H1 (cell line): ENCODE data around the gene MCM5. TPM values are rescaled to one million over a fixed set of nuclear protein-coding genes. Genes with fewer than 3 reads are reported as not detected.

Source experiments
- CEBPB ChIP-seq: IDR thresholded peaks from 2 replicates; pipeline ENCODE4 v1.6.1; 2012; ENCODE audit warnings: low read depth, low read length
- CHD7 ChIP-seq: fragments of 300-600 bp; sonication (generic); IDR thresholded peaks from 2 replicates; pipeline ENCODE4 v1.7.1; 2012; ENCODE audit warnings: low read length, moderate library complexity, mild to moderate bottlenecking, inconsistent platforms; ENCODE audit not compliant: insufficient replicate concordance
- KDM5A ChIP-seq: fragments of 200-600 bp; IDR thresholded peaks from 2 replicates; pipeline ENCODE4 v1.7.1; 2012; ENCODE audit warnings: mild to moderate bottlenecking, low read length, inconsistent platforms, mixed read lengths
- polyA plus RNA-seq, 7 experiments: library from polyadenylated mRNA; depleted of rRNA in 3 of 7; stranded (reverse) in 5 of 7; unstranded in 2 of 7; fragments of >200 nt in 5 of 7; fragments of 200-250 nt in 2 of 7; gene quantifications; 1 replicate in 5 of 7; 2 replicates in 1 of 7; 4 replicates in 1 of 7; pipeline versions ENCODE4 v1.2.1 to v1.2.3, GENCODE V29; 2011 to 2013; ENCODE audit warnings: missing spikeins in 2 of 7, mixed read lengths in 2 of 7
- total RNA-seq: library from RNA; stranded (reverse); fragmentation: NEBNext Ultra II Directional; extraction: Animal tissue kit (Norgen Biotek cat#: 25700); gene quantifications from 2 replicates; pipeline ENCODE4 v1.2.1, GENCODE V29; 2021

Gene MCM5
- total and polyA plus RNA-seq, 2 of the 8 experiments (the other 6 are each of a cell fraction or from before 2014, with no cell fraction given): 210 to 305 TPM

DNA sequence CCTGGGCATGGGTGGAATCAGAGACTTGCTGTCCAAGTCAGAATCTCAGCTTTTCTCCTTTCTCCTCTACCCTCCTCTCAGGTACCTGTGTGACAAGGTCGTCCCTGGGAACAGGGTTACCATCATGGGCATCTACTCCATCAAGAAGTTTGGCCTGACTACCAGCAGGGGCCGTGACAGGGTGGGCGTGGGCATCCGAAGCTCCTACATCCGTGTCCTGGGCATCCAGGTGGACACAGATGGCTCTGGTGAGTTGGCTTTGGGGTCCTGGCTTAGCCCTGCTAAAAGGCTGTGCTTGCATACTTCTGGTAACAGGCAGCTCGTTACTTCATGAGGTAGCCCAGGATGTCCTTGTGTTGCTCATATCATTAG lies 10.7 kb downstream of the MCM5 start (continued):
- TF ChIP-seq CHD7: no peak
- TF ChIP-seq KDM5A: no peak
- no peak for TF ChIP-seq CEBPB
